IMR-90 (cell line): ENCODE measurements around the gene DOCK4. TPM values are rescaled to one million over a fixed set of nuclear protein-coding genes. Genes with fewer than 3 reads are reported as not detected.

Source experiments
- ATAC-seq: fragments of 200-7000 bp; cut with Tn5 transposase; 2 replicates; pipeline ENCODE4 v1.9.1; 2020; ENCODE audit warnings: low read depth, mild to moderate bottlenecking, moderate library complexity
- BruUV-seq: library from RNA; stranded (reverse); fragments of 400-500 nt; replicated peaks from 2 replicates; lab custom pipeline; 2021; lab: Mats Ljungman, UMichigan
- CTCF ChIA-PET: fragments of 300-600 bp; formaldehyde crosslinking; extraction: SDS; loops from one replicate; lab custom pipeline; 2021; ENCODE audit warnings: antibody characterized with exemption; lab: Yijun Ruan, JAX
- POLR2A ChIA-PET: fragments of 300-600 bp; sonication (Branson Sonifier 250); formaldehyde crosslinking; loops from one replicate; lab custom pipeline; 2022; ENCODE audit warnings: antibody characterized with exemption; ENCODE audit not compliant: unreplicated experiment; lab: Charles Lee
- DNase-seq: peaks from one replicate; pipeline ENCODE4 v3.0.0; 2013
- H2AFZ ChIP-seq: replicated peaks from 2 replicates; pipeline ENCODE3; 2013; ENCODE audit warnings: low read length, mild to moderate bottlenecking; ENCODE audit not compliant: poor library complexity
- H2AK5ac ChIP-seq: 2 replicates; pipeline ENCODE4 v1.6.1; 2013; ENCODE audit warnings: low read depth, low read length, inconsistent platforms
- H2AK9ac ChIP-seq: replicated peaks from 2 replicates; pipeline ENCODE3; 2013; ENCODE audit warnings: mild to moderate bottlenecking, low read depth, low read length, moderate library complexity; ENCODE audit not compliant: poor library complexity
- H2BK120ac ChIP-seq: 2 replicates; pipeline ENCODE4 v1.6.1; 2013; ENCODE audit warnings: low read depth, low read length, inconsistent platforms
- H2BK15ac ChIP-seq: 3 replicates; pipeline ENCODE4 v1.6.1; 2013; ENCODE audit warnings: low read depth, low read length, inconsistent platforms
- H2BK20ac ChIP-seq: 2 replicates; pipeline ENCODE4 v1.6.1; 2013; ENCODE audit warnings: low read depth, mild to moderate bottlenecking, inconsistent platforms, low read length, moderate library complexity
- H2BK5ac ChIP-seq: 2 replicates; pipeline ENCODE4 v1.6.1; 2013; ENCODE audit warnings: mild to moderate bottlenecking, low read depth, low read length, inconsistent platforms; ENCODE audit not compliant: poor library complexity, severe bottlenecking
- H3K14ac ChIP-seq: replicated peaks from 2 replicates; pipeline ENCODE4 v1.6.1; 2013; ENCODE audit warnings: low read depth, low read length, inconsistent platforms
- H3K18ac ChIP-seq: 2 replicates; pipeline ENCODE4 v1.6.1; 2013; ENCODE audit warnings: low read depth, low read length, control low read depth
- H3K23ac ChIP-seq: 2 replicates; pipeline ENCODE4 v1.6.1; 2013; ENCODE audit warnings: low read depth, low read length, inconsistent platforms
- H3K27ac ChIP-seq: 2 replicates; pipeline ENCODE4 v1.5.1; 2013; ENCODE audit warnings: mild to moderate bottlenecking, control low read depth, low read length; ENCODE audit not compliant: insufficient read depth
- H3K27me3 ChIP-seq: 2 replicates; pipeline ENCODE4 v1.6.1; 2013; ENCODE audit warnings: low read length; ENCODE audit not compliant: control insufficient read depth, insufficient read depth
- H3K36me3 ChIP-seq: 2 replicates; pipeline ENCODE4 v1.6.1; 2013; ENCODE audit warnings: low read length, mixed read lengths; ENCODE audit not compliant: control insufficient read depth, insufficient read depth
- H3K4ac ChIP-seq: 2 replicates; pipeline ENCODE4 v1.6.1; 2013; ENCODE audit warnings: low read depth, low read length, inconsistent platforms
- H3K4me1 ChIP-seq: 2 replicates; pipeline ENCODE4 v1.6.1; 2013; ENCODE audit warnings: low read length, mixed read lengths; ENCODE audit not compliant: control insufficient read depth, insufficient read depth
- H3K4me2 ChIP-seq: 2 replicates; pipeline ENCODE4 v1.6.1; 2013; ENCODE audit warnings: low read depth, mild to moderate bottlenecking, control low read depth, low read length, moderate library complexity
- H3K4me3 ChIP-seq: 2 replicates; pipeline ENCODE4 v1.5.1; 2013; ENCODE audit warnings: low read depth, mild to moderate bottlenecking, control low read depth, low read length, moderate library complexity; ENCODE audit not compliant: insufficient read depth
- H3K56ac ChIP-seq: 2 replicates; pipeline ENCODE4 v1.6.1; 2013; ENCODE audit warnings: low read length, inconsistent platforms; ENCODE audit not compliant: insufficient read depth; ENCODE audit errors: extremely low read depth
- H3K79me1 ChIP-seq, 2 experiments: 2 replicates each; pipeline ENCODE4 v1.6.1; 2013; ENCODE audit warnings: low read length in 2 of 2, inconsistent platforms in 1 of 2, low read depth in 1 of 2
- H3K9ac ChIP-seq: 2 replicates; pipeline ENCODE4 v1.6.1; 2013; ENCODE audit warnings: low read depth, low read length, control low read depth
- H3K9me1 ChIP-seq: 2 replicates; pipeline ENCODE4 v1.6.1; 2013; ENCODE audit warnings: low read length, inconsistent platforms; ENCODE audit not compliant: insufficient read depth
- H3K9me3 ChIP-seq: 2 replicates; pipeline ENCODE4 v1.6.1; 2013; ENCODE audit warnings: low read length; ENCODE audit not compliant: control insufficient read depth, insufficient read depth
- H4K20me1 ChIP-seq: 2 replicates; pipeline ENCODE4 v1.6.1; 2013; ENCODE audit warnings: low read length, inconsistent platforms; ENCODE audit not compliant: insufficient read depth
- H4K5ac ChIP-seq: 2 replicates; pipeline ENCODE4 v1.6.1; 2013; ENCODE audit warnings: mild to moderate bottlenecking, low read depth, low read length, control low read depth
- H4K8ac ChIP-seq, 2 experiments: 2 replicates each; pipeline ENCODE4 v1.6.1; 2013; ENCODE audit warnings: low read depth in 2 of 2, low read length in 2 of 2, control low read depth in 1 of 2, inconsistent platforms in 1 of 2
- H4K91ac ChIP-seq: 2 replicates; pipeline ENCODE4 v1.6.1; 2013; ENCODE audit warnings: low read depth, low read length, inconsistent platforms; ENCODE audit not compliant: insufficient read depth
- MXI1 ChIP-seq: IDR thresholded peaks from 2 replicates; pipeline ENCODE4 v1.6.1; 2012; ENCODE audit warnings: low read depth, mild to moderate bottlenecking, low read length, moderate library complexity, borderline replicate concordance
- WGBS, 2 experiments: methylation state at CpG; one replicate each; pipeline versions ENCODE4 v1.1.5 to v1.1.7; 2013; ENCODE audit warnings: missing lambda C conversion rate in 2 of 2; ENCODE audit not compliant: insufficient read length in 1 of 2; ENCODE audit errors: extremely low coverage in 2 of 2; 5-methylcytosine and 5-hydroxymethylcytosine counted together
- dilution Hi-C: fragments of 300-500 bp; cut with HindIII; formaldehyde crosslinking; loops from one replicate; pipeline ENCODE4 v1.14.3; 2018; ENCODE audit warnings: low sequenced_read_pairs; ENCODE audit not compliant: unreplicated experiment
- in situ Hi-C: fragments of 300-500 bp; cut with MboI; formaldehyde crosslinking; loops from 3 replicates; pipeline ENCODE4 v1.14.3; 2019; ENCODE audit warnings: low sequenced_read_pairs, inconsistent platforms, mixed read lengths
- intact Hi-C: fragments of 100-400 bp; cut with micrococcal nuclease; formaldehyde crosslinking; loops from 2 replicates; pipeline ENCODE4 v1.10.0; 2022
- polyA plus RNA-seq, 3 experiments: library from polyadenylated mRNA; depleted of rRNA; stranded (reverse); fragments of >200 nt; gene quantifications; 2 replicates each; pipeline ENCODE4 v1.2.3, GENCODE V29; 2012; ENCODE audit warnings: low replicate concordance in 1 of 3
- total RNA-seq: library from RNA; depleted of rRNA; stranded (reverse); fragments of >200 nt; gene quantifications from 2 replicates; pipeline ENCODE4 v1.2.3, GENCODE V29; 2012
- TF ChIP-seq, protein P1 (sequence below): fragments of 150-350 bp; IDR thresholded peaks from 2 replicates; pipeline ENCODE4 v1.6.1; 2017; ENCODE audit warnings: mild to moderate bottlenecking, antibody characterized with exemption, low read length, low read depth

Gene DOCK4
- total and polyA plus RNA-seq, 2 of the 4 experiments (the other 2 are of a cell fraction) = 4.4 to 12.2 TPM

DNA sequence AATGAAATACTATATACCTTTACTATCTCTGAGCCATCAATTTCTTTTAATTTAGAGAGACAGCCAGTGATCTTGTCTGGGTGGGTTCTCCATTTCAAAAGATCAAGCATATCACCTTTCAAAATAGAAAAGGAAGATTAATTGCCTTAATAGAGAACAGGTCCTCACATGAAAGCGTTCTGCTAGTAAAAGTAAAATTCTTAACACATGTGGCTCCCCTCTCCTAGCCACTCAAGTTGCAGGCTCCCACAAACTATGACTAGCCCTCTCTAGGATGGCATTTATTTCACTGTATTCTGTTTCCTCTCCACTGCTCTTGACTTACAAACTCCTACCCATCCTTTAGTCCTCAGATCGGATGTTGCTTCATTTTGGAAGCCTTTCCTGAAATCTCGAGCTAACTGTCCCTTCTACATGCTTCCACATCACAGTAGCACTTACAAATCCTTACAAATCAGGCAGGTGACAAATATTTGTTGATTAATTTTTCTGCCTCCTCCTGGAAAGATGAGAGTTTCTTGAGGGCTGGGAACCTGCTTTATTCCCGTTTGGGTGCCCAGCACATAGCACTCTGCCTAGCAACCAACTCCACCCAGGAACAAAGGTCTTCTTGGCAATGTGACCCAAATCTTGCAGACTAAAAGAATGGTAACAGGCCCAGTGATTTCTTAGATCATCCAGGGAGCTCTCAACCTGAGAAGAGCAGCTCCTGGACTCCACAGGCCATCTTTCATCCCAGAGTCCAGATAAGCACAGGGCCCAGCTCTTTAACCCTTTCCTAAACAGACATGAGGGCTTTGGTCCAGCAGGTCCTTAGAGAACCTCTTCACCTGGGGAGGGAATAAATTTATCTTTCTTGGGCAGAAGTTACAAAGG, 333.5 kb downstream of the DOCK4 start:
- Histone ChIP-seq H4K91ac (no peak overlapping the region), H3K56ac (no peak overlapping the region), H3K9me3 (no peaks in the 10 kb centered on the region), H4K8ac (no peak overlapping the region), H3K36me3 (peaks cover 3% of the 10 kb centered on the region; the same call in 1 of the 2 replicates), H2BK20ac (no peak overlapping the region), H3K27ac (no peak overlapping the region), H3K14ac (no peak overlapping the region; the same call in 1 of the 2 replicates), H3K9me1 (no peaks in the 10 kb centered on the region; the same call in 1 of the 2 replicates), H3K79me1 (no peaks in the 10 kb centered on the region), H3K4me1 (peaks cover 5% of the 10 kb centered on the region), H3K23ac (no peak overlapping the region), H2BK15ac (no peak overlapping the region), H3K4me2 (no peak overlapping the region), H2BK5ac (no peak overlapping the region), H3K27me3 (no peaks in the 10 kb centered on the region), H3K4me3 (no peak overlapping the region), H3K4ac (no peak overlapping the region), H2AK9ac (no peak overlapping the region), H2BK120ac (no peak overlapping the region), H4K5ac (no peak overlapping the region), H2AK5ac (no peak overlapping the region), H2AFZ (no peak overlapping the region), H4K20me1 (no peaks in the 10 kb centered on the region), H3K9ac (no peak overlapping the region), H3K18ac (no peak overlapping the region)
- ChIA-PET POLR2A (no interaction called here), CTCF (interaction anchor here (1.0 kb wide), 1 partner anchor 17 kb away, joined by 3 read pairs; no protein-coding TSS in a partner anchor)
- no CpG with 5 or more reads among the region's 4 CpGs for WGBS, 2 experiments
- no TSS peak for BruUV-seq
- dilution Hi-C loops (no loop called here), in situ Hi-C loops (no loop called here), intact Hi-C loops (no loop called here)
- TF ChIP-seq, protein P1, sequence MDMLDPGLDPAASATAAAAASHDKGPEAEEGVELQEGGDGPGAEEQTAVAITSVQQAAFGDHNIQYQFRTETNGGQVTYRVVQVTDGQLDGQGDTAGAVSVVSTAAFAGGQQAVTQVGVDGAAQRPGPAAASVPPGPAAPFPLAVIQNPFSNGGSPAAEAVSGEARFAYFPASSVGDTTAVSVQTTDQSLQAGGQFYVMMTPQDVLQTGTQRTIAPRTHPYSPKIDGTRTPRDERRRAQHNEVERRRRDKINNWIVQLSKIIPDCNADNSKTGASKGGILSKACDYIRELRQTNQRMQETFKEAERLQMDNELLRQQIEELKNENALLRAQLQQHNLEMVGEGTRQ = no peak
- no peak for TF ChIP-seq MXI1
- no peak for DNase-seq
- ATAC-seq = no peak
